AML-193 (cell line): ENCODE results near the gene CHRDL2.

Source experiments
- DNase-seq, 2 experiments: peaks; one replicate each; lab custom pipeline; 2025; lab: John Stamatoyannopoulos, UW

The CHRDL2 gene

GRCh38 chr11:74710281-74710938 is 20.8 kb downstream of the CHRDL2 start:
- DNase-seq = no peak

- no peak for DNase-seq
These were observed 22.1 kb downstream of the CHRDL2 start for GRCh38 chr11:74709175-74709574.

DNA sequence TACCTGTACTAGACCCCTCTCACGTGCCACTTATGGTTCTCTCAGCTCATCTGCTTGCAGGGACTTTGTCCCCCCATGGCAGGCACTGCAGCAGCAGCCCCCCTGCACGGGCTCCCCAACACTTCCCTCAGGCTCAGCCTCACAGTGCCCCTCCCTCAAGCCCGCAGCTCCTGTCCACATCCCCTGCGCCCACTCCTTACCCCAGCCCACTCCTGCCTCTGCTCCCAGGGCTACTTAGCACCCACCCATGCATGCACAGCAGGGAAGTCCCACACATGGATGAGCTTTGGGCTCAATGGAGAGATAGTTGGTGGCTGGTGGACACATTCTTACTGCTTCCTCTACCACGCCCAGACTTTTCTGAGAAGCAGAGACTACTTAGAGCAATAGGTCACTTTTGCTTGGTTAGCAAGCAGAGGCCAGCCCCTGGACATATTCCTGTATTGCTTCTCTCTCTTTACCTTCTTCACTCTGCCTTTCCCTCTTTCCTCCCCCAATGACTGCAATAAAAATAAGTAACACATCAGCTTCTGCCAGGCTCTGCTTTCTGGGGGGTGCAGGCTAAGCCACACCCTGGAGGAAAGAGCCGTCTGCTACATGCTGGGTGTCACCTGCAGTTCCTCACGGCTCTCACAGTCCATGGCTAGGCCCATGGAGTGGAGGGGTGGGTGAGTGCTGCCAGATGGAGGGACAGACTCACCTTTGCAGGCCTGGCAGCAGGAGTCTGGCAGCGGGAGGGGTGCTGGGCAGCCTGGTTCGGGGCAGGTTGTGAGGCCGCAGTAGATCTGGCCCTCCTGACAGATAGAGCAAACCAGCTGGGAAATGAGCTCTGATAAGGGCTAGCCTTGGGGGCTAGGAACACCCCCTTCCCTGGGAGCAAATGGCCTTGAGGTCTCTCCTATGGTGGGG is 23.4 kb downstream of the CHRDL2 start:
- no peak for DNase-seq

GRCh38 chr11:74707182-74707581 is 24.0 kb downstream of the CHRDL2 start:
- DNase-seq = no peak

DNA sequence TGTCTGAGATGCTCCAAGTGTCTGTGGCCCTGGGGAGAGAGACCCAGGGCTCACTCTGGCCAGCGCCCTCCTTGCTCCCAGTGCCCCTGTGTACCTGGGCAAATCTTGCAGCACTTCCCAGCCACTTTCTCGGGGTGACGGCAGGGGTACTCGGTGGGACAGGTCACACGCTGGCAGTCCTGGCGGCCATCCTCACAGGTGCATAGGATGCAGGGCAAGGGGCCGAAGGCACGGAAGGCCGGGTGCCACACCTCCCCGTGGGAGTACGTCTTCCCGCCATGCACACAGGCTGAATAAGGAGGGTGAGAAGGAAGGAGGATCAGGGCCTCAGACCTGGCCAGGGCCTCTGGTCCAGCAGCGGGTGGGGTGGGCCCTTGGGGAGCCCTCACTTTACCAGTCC is 28.0 kb downstream of the CHRDL2 start:
- DNase-seq = no peak

DNA sequence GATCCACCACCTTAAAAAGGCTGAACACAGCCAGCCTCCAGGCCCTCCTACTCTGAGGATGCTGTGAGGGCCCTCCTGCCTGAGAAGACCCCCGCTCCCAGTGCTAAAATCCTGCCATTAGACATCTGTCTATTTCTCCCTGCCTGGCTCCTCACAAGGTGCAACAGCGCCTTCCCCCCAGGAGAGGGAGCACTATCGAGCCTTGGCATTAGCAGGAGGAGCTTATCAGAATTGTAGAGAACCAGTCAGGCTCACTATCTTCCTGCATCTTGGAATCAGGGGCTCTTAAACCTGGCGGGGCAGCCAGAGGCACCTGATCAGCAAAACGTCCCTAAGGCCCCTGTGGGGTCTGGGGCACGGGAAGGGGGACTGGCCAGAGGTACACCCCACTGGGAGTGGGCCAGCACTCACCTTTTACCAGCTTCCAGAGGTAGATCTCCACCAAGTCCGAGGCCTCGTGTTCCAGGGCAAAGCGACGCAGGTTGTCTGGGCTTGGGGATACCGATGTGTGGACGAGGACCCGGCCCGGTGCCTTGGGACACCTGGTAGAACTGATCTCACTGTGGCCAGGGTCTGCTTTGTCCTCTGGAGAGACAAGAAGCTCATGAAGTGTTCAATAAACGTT is 28.7 kb downstream of the CHRDL2 start:
- peak; percentile 28 to 36 for DNase-seq

GRCh38 chr11:74701351-74701750 is 29.9 kb downstream of the CHRDL2 start:
- DNase-seq = no peak

DNA sequence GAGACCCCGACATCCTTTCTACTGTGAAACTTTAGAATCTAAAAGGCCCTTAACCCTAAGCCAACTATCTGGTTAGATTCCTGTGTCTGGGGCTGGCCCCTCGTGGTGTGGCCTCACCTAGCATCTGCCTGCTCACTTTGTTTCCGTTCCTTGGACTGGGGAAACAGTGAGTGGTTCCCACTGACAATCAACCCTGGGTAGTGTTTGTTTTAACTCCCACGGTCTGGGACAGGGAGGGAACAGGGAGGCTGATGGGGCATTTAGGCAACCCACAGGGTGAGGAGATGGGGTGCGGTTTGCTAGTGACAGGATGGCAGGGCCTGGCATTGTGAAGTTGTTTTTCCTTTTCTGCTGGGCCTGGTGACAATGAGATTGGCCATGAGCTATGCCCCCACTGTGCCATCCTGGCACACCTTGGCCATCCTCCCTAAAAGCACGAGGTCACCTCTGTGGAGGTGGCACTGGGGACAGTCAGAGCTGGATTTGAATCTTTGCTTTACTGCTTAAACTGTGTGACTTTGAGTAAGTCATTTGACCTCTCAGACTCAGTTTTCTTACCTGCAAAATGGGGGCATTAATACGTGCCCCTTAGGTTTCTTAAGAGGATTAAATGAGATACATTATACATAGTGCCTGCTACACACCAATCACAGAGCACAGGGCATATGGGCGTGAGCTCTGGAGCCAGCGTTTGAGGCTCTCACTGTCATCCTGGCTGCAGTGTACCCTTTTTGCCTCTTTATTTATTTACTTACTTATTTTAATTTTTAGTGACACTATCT is 31.4 kb downstream of the CHRDL2 start:
- DNase-seq = no peak

DNA sequence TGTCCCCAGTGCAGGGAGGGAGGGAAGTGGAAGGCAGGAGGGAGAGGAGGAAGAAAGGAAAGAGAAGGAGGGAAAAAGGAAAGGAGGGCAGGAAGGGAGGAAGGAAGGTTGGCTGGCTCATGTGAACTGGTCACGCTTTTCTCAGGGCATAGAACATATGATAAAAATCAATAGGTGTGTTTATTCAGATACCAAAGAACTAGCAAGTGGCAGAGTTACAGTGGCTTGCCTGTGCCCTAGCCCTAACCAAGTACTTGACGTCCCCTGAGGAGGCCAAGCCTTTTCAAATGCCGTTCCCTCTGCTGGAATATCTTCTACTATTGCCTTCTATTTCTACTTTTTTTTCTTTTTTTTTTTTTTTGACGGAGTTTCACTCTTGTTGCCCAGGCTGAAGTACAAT is 33.5 kb downstream of the CHRDL2 start:
- DNase-seq = no peak

DNA sequence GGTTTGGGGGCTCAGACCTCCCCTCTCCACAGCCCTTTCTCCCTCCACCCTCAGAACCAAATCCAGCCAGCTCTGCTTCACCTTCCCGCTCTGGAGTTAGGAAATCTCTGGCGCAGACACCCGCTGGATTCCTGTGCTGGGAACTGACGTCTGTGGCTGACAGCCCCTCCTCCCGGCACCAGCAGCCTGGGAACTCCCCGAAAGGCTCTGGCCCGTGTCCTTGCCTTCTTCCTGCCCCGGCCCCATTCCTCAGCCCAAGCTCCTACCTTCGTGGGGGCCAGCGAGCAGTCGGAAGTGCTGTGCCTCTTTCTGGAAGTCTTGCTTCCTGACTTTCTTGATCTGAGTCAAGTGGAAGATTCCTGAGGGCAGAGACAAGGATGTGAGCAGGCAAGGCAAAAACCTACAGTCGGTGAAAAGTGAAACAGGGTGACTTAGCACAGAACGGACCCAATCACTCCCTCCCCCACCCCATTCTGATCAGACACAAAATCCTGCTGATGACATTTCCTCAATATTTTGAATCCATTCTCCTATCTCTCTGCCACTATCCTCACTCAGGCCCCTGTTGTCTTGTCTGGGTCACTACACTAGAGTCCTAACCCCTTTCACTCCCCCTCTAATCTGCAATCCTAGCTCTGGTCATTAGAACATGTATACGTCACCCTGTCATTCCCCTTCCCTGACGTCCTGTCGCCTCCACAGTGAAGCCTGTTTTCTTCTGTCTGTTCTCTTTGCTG is 34.1 kb downstream of the CHRDL2 start:
- DNase-seq = no peak

GRCh38 chr11:74696500-74696899 is 34.7 kb downstream of the CHRDL2 start:
- no peak for DNase-seq

DNA sequence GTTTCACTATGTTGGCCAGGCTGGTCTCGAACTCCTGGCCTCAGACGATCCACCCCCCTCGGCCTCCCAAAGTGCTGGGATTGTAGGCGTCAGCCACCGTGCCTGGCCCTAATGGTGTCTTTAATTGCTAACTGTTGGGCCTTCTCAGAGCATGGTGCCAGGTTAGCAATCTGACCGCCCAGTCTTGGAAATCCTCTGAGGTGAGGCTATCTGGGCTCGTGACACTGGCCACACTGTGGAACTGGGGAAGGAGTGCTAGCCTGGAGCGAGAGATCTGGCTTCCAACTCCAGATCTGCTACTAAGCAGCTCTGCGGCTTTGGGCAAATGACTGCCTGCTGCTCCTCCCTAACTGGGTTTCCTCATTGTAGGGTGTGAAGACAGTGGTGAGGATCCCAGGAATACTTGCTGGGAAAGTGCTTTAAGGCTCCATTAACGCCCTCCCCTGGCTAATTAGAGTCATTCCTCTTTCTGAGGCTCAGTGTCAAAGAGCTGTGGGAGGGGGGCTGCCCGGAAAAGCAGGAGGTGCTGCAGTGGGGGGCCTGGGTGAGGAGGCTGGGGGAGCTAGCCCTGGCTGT is 35.4 kb downstream of the CHRDL2 start:
- DNase-seq = no peak

DNA sequence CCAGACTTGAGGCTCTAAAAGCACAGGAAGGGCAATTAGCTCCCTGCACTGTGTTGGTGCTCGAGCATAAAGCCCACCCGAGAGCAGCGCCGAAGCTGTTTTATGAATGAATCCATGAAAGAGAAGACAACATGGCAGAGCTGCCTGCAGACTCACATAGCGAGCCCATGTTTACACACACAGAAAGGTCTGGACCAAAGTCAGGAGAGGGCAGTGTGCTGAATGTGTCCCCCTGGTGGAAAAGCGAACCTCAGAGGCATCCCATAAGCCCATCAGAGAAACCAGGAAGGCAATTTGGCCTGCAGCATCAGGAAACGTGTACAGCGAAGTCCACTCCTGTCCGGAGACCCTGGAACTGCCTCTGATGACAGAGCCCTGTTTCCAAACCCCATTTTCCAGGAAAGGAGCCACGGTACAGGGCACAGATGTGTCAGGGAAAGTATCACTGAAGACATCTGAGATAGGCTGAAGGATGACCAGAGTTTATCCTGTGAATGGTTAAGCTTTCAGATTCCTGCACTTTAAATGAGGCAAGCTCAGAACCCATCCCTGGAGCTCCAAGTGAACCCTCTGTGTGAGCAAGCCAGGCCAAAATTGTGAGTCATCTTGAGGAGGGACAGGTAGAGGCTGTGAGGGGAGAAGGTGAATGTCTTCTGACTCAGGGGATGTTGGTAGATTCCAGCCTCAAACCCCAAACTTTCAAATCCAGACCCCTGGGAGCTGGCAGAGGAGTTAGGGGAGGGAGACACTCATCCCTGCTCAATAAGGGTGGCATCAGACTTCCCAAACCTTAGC is 36.9 kb downstream of the CHRDL2 start:
- no peak for DNase-seq

DNA sequence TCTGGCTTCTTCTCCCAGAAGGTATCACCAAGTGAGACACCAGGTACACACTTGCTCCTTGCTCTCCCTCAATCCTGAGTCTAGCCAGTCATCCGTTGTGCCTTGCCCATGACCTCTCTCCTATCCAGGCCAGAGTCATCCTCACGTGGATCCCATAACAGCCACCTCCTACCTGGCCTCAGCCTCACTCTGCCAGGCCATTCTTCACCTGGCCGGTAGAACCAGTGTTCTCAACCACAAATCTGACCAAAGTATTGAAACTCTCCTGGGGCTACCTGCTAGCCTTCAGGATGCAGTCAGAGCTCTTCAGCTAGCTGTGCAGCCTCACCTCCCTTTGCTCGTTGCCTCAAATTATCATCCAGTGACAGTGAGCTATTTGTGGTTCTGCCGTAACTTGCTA is 37.7 kb downstream of the CHRDL2 start:
- DNase-seq = no peak

- DNase-seq = no peak
These were observed 39.5 kb downstream of the CHRDL2 start for GRCh38 chr11:74691755-74692154.

DNA sequence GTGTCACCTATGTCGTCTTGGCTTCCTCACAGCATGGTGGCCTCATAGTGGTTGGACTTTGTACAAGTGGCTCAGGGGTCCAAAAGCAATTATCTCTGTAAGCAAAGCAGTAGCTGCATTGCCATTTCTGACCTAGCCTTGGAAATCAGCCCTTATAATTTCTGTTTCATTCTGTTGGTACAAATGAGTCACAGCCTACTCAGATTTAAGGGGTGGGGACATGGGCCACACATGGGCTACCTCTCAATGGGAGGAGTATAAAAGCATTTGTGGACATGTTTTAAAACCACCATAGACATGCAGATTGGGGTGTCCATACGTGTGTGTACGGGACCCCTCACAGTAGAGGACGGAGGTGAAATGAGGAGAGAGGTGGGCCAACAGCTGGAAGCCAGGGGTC is 41.6 kb downstream of the CHRDL2 start:
- no peak for DNase-seq

DNA sequence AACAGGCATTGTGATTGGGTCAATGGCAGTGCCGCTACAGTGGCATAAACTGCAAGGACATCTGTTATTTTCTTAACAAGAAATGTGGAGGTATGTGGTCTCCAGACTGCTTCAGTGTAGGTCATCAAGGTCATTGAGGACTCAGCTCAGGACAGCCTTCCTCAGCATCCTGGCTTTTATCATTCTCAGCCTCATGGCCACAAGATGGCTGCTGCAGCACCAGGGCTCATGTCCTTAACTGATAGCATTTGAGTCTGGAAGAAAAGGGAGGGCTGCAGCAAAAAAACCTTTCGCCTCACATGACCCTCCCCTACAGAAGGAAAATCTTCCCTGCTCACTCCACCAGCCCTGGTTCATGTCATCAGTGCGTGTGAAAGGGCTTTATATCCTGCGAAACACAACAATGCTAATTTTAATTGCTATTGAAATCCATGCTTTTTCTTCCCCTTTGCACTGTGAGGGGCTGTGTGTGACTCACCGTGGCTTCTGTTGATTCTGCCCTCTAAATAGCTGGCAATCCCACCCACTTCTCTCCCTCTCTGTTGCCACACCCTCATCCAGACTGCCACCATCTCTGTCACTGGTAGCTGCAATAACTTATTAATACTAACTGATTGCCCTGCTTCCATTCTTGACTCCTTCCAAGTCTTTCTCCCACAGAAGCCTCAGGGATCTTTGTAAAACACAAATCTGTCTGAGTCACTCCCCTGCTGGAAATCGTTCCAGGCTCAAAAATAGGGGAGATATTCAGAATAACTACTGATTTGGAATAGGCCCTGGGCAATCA is 43.8 kb downstream of the CHRDL2 start:
- DNase-seq = no peak

- no peak for DNase-seq
These were observed 44.4 kb downstream of the CHRDL2 start for GRCh38 chr11:74686792-74687191.

- DNase-seq = no peak
These were observed 45.3 kb downstream of the CHRDL2 start for GRCh38 chr11:74685905-74686304.

- DNase-seq = no peak
These were observed 45.9 kb downstream of the CHRDL2 start for GRCh38 chr11:74685338-74685737.
